B cell (primary cell): ENCODE results near the gene RPS15. TPM values are rescaled to one million over a fixed set of nuclear protein-coding genes. Genes with fewer than 3 reads are reported as not detected.

Experiments used
- ATAC-seq: fragments of 200-7000 bp; cut with Tn5 transposase; one replicate; pipeline ENCODE4 v1.10.0; 2021; ENCODE audit warnings: low read depth, mild to moderate bottlenecking, moderate number of reproducible peaks, moderate library complexity
- CTCF ChIA-PET: fragments of 350-600 bp; sonication (Branson Sonifier 250); formaldehyde crosslinking; loops from one replicate; lab custom pipeline; 2021; ENCODE audit warnings: antibody characterized with exemption, inconsistent platforms; lab: Charles Lee
- POLR2A ChIA-PET: fragments of 350-600 bp; sonication (Branson Sonifier 250); formaldehyde crosslinking; loops from one replicate; lab custom pipeline; 2021; ENCODE audit warnings: antibody characterized with exemption; lab: Charles Lee
- DNase-seq: peaks from one replicate; pipeline ENCODE4 v3.0.0; 2013
- H2AFZ ChIP-seq: 2 replicates; pipeline ENCODE4 v1.6.1; 2012; ENCODE audit warnings: mild to moderate bottlenecking, low read depth, low read length; ENCODE audit not compliant: insufficient read depth, poor library complexity, severe bottlenecking
- H3K27ac ChIP-seq, 2 donors: 1 replicate in 1 of 2; 2 replicates in 1 of 2; pipeline ENCODE4 v1.5.1; 2012 to 2013; ENCODE audit warnings: low read length in 2 of 2, mild to moderate bottlenecking in 2 of 2, moderate library complexity in 1 of 2
- H3K27me3 ChIP-seq, 4 experiments: fragments of 200-600 bp in 1 of 4; sonication (generic) in 1 of 4; replicated peaks in 1 of 4; 1 replicate in 2 of 4; 2 replicates in 2 of 4; pipeline versions ENCODE4 v1.6.1 to v1.7.0; 2013 to 2016; ENCODE audit warnings: low read length in 3 of 4, mild to moderate bottlenecking in 2 of 4, mixed read lengths in 1 of 4, moderate library complexity in 1 of 4; ENCODE audit not compliant: insufficient read depth in 4 of 4, control insufficient read depth in 3 of 4; ENCODE audit errors: control extremely low read depth in 1 of 4
- H3K36me3 ChIP-seq, 2 experiments: replicated peaks in 1 of 2; 1 replicate in 1 of 2; 2 replicates in 1 of 2; pipeline versions ENCODE4 v1.6.1 to v1.7.1; 2013; ENCODE audit warnings: low read length in 1 of 2; ENCODE audit not compliant: insufficient read depth in 2 of 2, control insufficient read depth in 1 of 2; ENCODE audit errors: control extremely low read depth in 1 of 2, extremely low read depth in 1 of 2
- H3K4me1 ChIP-seq, 2 donors: fragments of 200-600 bp in 1 of 2; sonication (generic) in 1 of 2; 1 replicate in 1 of 2; 2 replicates in 1 of 2; pipeline versions ENCODE4 v1.5.1 to v1.6.1; 2013 to 2017; ENCODE audit warnings: low read length in 2 of 2; ENCODE audit not compliant: control insufficient read depth in 2 of 2, insufficient read depth in 2 of 2
- H3K4me2 ChIP-seq: replicated peaks from 2 replicates; pipeline ENCODE3; 2012; ENCODE audit warnings: mild to moderate bottlenecking, low read depth, low read length; ENCODE audit not compliant: poor library complexity, severe bottlenecking
- H3K4me3 ChIP-seq, 5 experiments: fragments of 200-600 bp in 1 of 5; sonication (generic) in 1 of 5; 1 replicate in 3 of 5; 2 replicates in 2 of 5; pipeline versions ENCODE4 v1.5.1 to v1.7.0; 2011 to 2016; ENCODE audit warnings: low read length in 4 of 5, mild to moderate bottlenecking in 4 of 5, low read depth in 2 of 5, control low read depth in 1 of 5, moderate library complexity in 1 of 5; ENCODE audit not compliant: insufficient read depth in 1 of 5; ENCODE audit errors: control extremely low read depth in 1 of 5, extremely low read depth in 1 of 5
- H3K79me2 ChIP-seq: fragments of 200-600 bp; sonication (generic); one replicate; pipeline ENCODE4 v1.6.0; 2016; ENCODE audit warnings: low read length; ENCODE audit not compliant: control insufficient read depth, insufficient read depth
- H3K9ac ChIP-seq: fragments of 200-600 bp; sonication (generic); 2 replicates; pipeline ENCODE4 v1.6.1; 2017; ENCODE audit warnings: mild to moderate bottlenecking, low read length, moderate library complexity
- H3K9me3 ChIP-seq, 3 donors: one replicate each; pipeline versions ENCODE4 v1.6.1 to v1.7.1; 2013; ENCODE audit warnings: low read length in 2 of 3; ENCODE audit not compliant: control insufficient read depth in 2 of 3, insufficient read depth in 1 of 3; ENCODE audit errors: control extremely low read depth in 1 of 3
- H4K20me1 ChIP-seq: 2 replicates; pipeline ENCODE4 v1.6.0; 2012; ENCODE audit warnings: mild to moderate bottlenecking, low read length; ENCODE audit not compliant: insufficient read depth, control insufficient read depth, poor library complexity, severe bottlenecking
- H3K27ac Mint-ChIP-seq: one replicate; pipeline ENCODE4 v1.8.0; 2021; ENCODE audit warnings: mixed read lengths
- H3K27me3 Mint-ChIP-seq: one replicate; pipeline ENCODE4 v1.8.0; 2021; ENCODE audit warnings: mixed read lengths
- H3K4me1 Mint-ChIP-seq: one replicate; pipeline ENCODE4 v1.8.0; 2021; ENCODE audit warnings: mixed read lengths
- H3K4me3 Mint-ChIP-seq: one replicate; pipeline ENCODE4 v1.8.0; 2021; ENCODE audit warnings: mixed read lengths
- H3K9me3 Mint-ChIP-seq: one replicate; pipeline ENCODE4 v1.8.0; 2022; ENCODE audit warnings: mixed read lengths; ENCODE audit not compliant: insufficient read depth
- CTCF ChIP-seq: fragments of 200-600 bp; IDR thresholded peaks from one replicate; pipeline ENCODE4 v1.8.0; 2022; ENCODE audit warnings: antibody characterized with exemption, mild to moderate bottlenecking
- EZH2 ChIP-seq: IDR thresholded peaks from 2 replicates; pipeline ENCODE4 v1.6.1; 2012; ENCODE audit warnings: borderline replicate concordance, low read depth, mild to moderate bottlenecking, moderate library complexity, low read length; ENCODE audit not compliant: insufficient read depth, poor library complexity, severe bottlenecking
- WGBS: methylation state at CpG from one replicate; pipeline ENCODE4 v1.1.5; 2013; ENCODE audit warnings: missing lambda C conversion rate; ENCODE audit not compliant: insufficient coverage; 5-methylcytosine and 5-hydroxymethylcytosine counted together
- intact Hi-C: fragments of 100-400 bp; cut with micrococcal nuclease; formaldehyde crosslinking; loops from one replicate; pipeline ENCODE4 v1.10.0; 2022
- polyA plus RNA-seq: library from polyadenylated mRNA; depleted of rRNA; stranded (reverse); fragments of >200 nt; gene quantifications from 2 replicates; pipeline ENCODE4 v1.2.3, GENCODE V29; 2012
- total RNA-seq, 2 donors: library from RNA; stranded (reverse); fragments of 120-200 nt in 1 of 2; gene quantifications; 1 replicate in 1 of 2; 2 replicates in 1 of 2; pipeline versions ENCODE4 v1.2.3 to v1.2.4, GENCODE V29; 2013 to 2022

RPS15 gene
- total and polyA plus RNA-seq, 2 donors (not counting 1 experiment from before 2014, with no cell fraction given) = 1,520 to 6,007 TPM

GRCh38 chr19:1481893-1482360 is 43.7 kb downstream of the RPS15 start:
- H3K4me3 Mint-ChIP-seq = no peak overlapping the region
- Histone ChIP-seq H3K36me3 (peaks cover 0 to 4% of the 10 kb centered on the region in 2 experiments), H3K4me1 (peaks cover 6 to 22% of the 10 kb centered on the region in 2 donors), H3K9me3 (no peaks in the 10 kb centered on the region), H3K27ac (no peak overlapping the region), H2AFZ (no peak overlapping the region), H3K79me2 (peaks cover 14% of the 10 kb centered on the region), H3K4me3 (no peak overlapping the region), H3K4me2 (no peak overlapping the region), H3K27me3 (no peaks in the 10 kb centered on the region), H4K20me1 (peaks cover 7% of the 10 kb centered on the region), H3K9ac (no peak overlapping the region)
- ChIA-PET CTCF (no interaction called here), POLR2A (no interaction called here)
- no peaks in the 10 kb centered on the region for H3K9me3 Mint-ChIP-seq
- H3K27ac Mint-ChIP-seq = no peak overlapping the region
- no peak for ATAC-seq
- no peak for DNase-seq
- no peak for TF ChIP-seq CTCF
- no peak for TF ChIP-seq EZH2
- peaks cover 13% of the 10 kb centered on the region for H3K4me1 Mint-ChIP-seq
- WGBS = 94% methylated on average over 36 of the region's 36 CpGs
- intact Hi-C loops = no loop called here
- H3K27me3 Mint-ChIP-seq = no peaks in the 10 kb centered on the region

- ChIA-PET CTCF (no interaction called here), POLR2A (no interaction called here)
- H3K27me3 Mint-ChIP-seq = no peaks in the 10 kb centered on the region
- peak; percentile 7 for DNase-seq
- Histone ChIP-seq H3K4me3 (no peak overlapping the region), H4K20me1 (peaks cover 7% of the 10 kb centered on the region), H3K9ac (no peak overlapping the region), H3K4me2 (no peak overlapping the region), H3K4me1 (peaks cover 6 to 17% of the 10 kb centered on the region in 2 donors), H3K9me3 (no peaks in the 10 kb centered on the region), H2AFZ (no peak overlapping the region), H3K27ac (no peak overlapping the region), H3K79me2 (peaks cover 14% of the 10 kb centered on the region), H3K27me3 (no peaks in the 10 kb centered on the region), H3K36me3 (peaks cover 0 to under 1% of the 10 kb centered on the region in 2 experiments)
- no peak for ATAC-seq
- TF ChIP-seq EZH2 (no peak), CTCF (no peak)
- no peak overlapping the region for H3K27ac Mint-ChIP-seq
- WGBS = 92% methylated on average over 36 of the region's 37 CpGs
- intact Hi-C loops = no loop called here
- H3K4me1 Mint-ChIP-seq = peaks cover 8% of the 10 kb centered on the region
- no peaks in the 10 kb centered on the region for H3K9me3 Mint-ChIP-seq
- no peak overlapping the region for H3K4me3 Mint-ChIP-seq
These were observed 44.4 kb downstream of the RPS15 start for GRCh38 chr19:1482361-1483130.
